NCI-H1417 treated with DMSO at 0.1 percent for 48 hours (cell line): ENCODE results near the gene SLC5A10.
"Not testable (repeated sequence)": the region's sequence is repeated elsewhere in the genome, so short reads cannot be mapped to it uniquely, and the experiment has no call there.

Experiments
- DNase-seq: peaks from one replicate; lab custom pipeline; 2025; lab: John Stamatoyannopoulos, UW

The SLC5A10 gene

DNA sequence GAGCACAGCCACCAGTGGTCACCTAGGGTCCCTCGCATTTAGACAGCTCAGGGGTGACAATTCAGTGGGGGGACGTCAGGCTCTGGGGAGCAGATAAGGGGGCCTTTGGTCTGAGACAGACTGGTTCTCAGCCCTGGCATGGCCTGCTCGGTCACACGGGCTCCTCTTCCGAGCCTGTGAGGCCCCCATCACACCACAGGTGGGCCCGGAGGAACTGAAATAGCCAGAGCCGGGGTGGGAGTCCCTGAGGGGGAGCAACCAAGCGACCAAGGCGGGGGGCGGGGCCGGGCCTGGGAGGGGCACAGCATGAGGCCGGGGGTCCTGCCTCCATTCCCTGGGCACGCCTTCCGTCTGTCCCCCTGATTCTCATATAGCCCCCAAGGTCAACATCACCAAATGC, 90.4 kb downstream of the SLC5A10 start:
- not testable (repeated sequence) for DNase-seq

GRCh38 chr17:19043032-19043431, 91.1 kb downstream of the SLC5A10 start:
- not testable (repeated sequence) for DNase-seq

- DNase-seq = not testable (repeated sequence)
These were observed 92.7 kb downstream of the SLC5A10 start for GRCh38 chr17:19044643-19045042.

- not testable (repeated sequence) for DNase-seq
These were observed 94.9 kb downstream of the SLC5A10 start, which contains the start of gene GRAP for GRCh38 chr17:19046782-19047375. Gene GRAP, minus strand, starts transcription at chr17:19046957. Its CDS starts 31 bp downstream, at chr17:19046926.

DNA sequence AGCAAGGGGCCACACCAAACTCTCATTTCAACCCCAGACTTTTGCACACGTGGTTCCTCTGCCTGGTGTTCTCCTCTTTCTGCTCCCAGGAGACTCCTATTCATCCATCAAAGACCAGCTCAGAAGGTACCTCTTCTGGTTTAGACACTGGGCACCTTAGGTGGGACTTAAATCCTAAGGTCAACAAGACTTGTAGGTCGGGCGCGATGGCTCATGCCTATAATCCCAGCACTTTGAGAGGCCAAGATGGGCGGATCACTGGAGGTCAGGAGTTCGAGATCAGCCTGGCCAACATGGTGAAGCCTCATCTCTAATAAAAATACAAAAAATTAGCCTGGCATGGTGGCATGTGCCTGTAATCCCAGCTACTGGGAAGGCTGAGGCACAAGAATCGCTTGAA, 95.5 kb downstream of the SLC5A10 start:
- DNase-seq = not testable (repeated sequence)

- not testable (repeated sequence) for DNase-seq
These were observed 96.9 kb downstream of the SLC5A10 start for GRCh38 chr17:19048826-19049225.

DNA sequence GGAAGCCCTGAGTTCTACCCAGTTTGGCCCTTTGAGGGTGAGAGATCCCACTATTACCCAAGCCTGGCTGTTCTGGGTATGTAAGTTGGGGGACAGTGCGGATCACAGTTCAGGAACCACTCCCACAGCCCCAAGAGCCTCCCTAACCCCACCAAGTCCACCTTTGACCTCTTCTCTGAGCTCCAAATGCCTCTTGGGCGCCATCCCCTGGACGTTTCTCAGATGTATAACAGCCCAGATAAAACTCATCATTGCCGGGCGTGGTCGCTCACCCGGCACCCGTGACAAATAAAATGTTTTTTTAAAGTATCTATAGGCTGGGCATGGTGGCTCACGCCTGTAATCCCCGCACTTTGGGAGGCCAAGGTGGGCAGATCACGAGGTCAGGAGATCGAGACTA, 103.5 kb downstream of the SLC5A10 start:
- not testable (repeated sequence) for DNase-seq

- DNase-seq = not testable (repeated sequence)
These were observed 110.2 kb downstream of the SLC5A10 start for GRCh38 chr17:19062009-19062717.

DNA sequence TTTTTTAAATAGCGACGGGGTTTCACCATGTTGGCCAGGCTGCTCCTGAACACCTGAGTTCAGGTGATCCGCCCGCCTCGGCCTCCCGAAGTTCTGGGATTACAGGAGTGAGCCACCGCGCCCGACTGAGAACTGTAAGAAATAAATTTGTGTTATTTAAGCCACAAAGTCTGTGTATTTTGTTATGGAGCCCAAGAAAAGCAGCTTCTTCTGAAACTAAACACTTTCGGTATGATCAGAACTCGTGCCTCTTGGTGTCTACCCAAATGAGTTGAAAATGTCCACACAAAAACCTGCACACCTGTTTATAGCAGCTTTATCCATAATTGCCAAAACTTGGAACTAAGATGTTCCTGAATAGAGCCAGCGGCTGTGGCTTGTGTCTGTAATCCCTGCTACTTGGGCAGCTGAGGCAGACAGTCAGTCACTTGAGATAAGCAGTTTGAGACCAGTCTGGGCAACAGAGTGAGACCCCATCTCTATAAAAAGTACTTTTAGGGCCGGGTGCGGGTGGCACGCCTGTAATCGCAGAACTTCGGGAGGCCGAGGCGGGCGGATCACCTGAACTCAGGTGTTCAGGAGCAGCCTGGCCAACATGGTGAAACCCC, 110.9 kb downstream of the SLC5A10 start:
- not testable (repeated sequence) for DNase-seq

DNA sequence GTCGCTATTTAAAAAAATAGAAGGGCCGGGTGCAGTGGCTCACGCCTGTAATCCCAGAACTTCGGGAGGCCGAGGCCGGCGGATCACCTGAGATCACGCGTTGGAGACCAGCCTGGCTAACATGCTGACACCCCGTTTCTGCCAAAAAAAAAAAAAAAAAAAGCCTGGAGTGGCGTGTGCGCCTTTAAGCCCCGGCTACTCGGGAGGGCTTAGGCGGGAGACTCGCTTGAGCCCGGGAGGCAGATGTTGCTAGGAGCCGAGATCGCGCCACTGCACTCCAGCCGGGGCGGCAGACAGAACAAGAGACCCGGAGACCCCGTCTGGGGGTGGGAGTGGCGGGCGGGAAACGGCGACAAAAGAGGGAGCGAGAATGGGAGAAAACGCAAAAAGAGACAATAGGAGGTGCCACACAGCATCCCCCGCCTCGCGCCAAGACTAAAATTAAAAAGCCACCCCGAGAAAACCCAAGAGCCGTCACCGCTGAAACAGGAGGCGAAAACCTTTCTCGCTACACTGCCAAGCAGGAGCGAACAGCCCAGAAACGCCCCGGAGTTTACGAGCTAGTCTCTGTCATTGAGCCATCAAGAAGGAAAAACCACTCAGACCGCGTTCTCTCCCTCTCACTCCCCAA, 111.5 kb downstream of the SLC5A10 start:
- DNase-seq = not testable (repeated sequence)

- DNase-seq = not testable (repeated sequence)
These were observed 112.4 kb downstream of the SLC5A10 start for GRCh38 chr17:19064378-19064777.

- not testable (repeated sequence) for DNase-seq
These were observed 118.6 kb downstream of the SLC5A10 start for GRCh38 chr17:19070318-19071168.
